NCI-H187 (cell line): ENCODE results near the gene THADA.
"Not testable (repeated sequence)": the region's sequence is repeated elsewhere in the genome, so short reads cannot be mapped to it uniquely, and the experiment has no call there.

ENCODE experiments used
- DNase-seq, 2 experiments: peaks; one replicate each; lab custom pipeline; 2025; lab: John Stamatoyannopoulos, UW

The THADA gene

GRCh38 chr2:43605079-43605655 is 9.3 kb upstream of the THADA start:
- no peak for DNase-seq

GRCh38 chr2:43604674-43605073 is 8.8 kb upstream of the THADA start:
- DNase-seq: no peak

GRCh38 chr2:43600596-43600995 is 4.8 kb upstream of the THADA start:
- DNase-seq: not testable (repeated sequence)

GRCh38 chr2:43594875-43595274 is 963 bp downstream of the THADA start:
- DNase-seq: no peak

GRCh38 chr2:43593254-43593653 is 2.6 kb downstream of the THADA start:
- peak; percentile 19 to 20 for DNase-seq

GRCh38 chr2:43592443-43592842 is 3.4 kb downstream of the THADA start:
- DNase-seq: no peak

- DNase-seq: no peak
These were observed 10.1 kb downstream of the THADA start for GRCh38 chr2:43585708-43586107.

- DNase-seq: no peak
These were observed 16.4 kb downstream of the THADA start for GRCh38 chr2:43579275-43579981.

- no peak for DNase-seq
These were observed 18.6 kb downstream of the THADA start for GRCh38 chr2:43576981-43577892.

GRCh38 chr2:43572244-43572643 is 23.6 kb downstream of the THADA start:
- no peak for DNase-seq

- no peak for DNase-seq
These were observed 25.9 kb downstream of the THADA start for GRCh38 chr2:43569921-43570320.

- no peak for DNase-seq
These were observed 27.6 kb downstream of the THADA start for GRCh38 chr2:43568228-43568627.

GRCh38 chr2:43566461-43566729 is 29.4 kb downstream of the THADA start:
- DNase-seq: no peak

GRCh38 chr2:43563679-43564078 is 32.2 kb downstream of the THADA start:
- no peak for DNase-seq

GRCh38 chr2:43560231-43560547 is 35.6 kb downstream of the THADA start:
- no peak for DNase-seq

- DNase-seq: no peak
These were observed 36.2 kb downstream of the THADA start for GRCh38 chr2:43559391-43560230.

- DNase-seq: no peak
These were observed 38.6 kb downstream of the THADA start for GRCh38 chr2:43557196-43557595.

GRCh38 chr2:43556256-43556655 is 39.6 kb downstream of the THADA start:
- DNase-seq: no peak

- DNase-seq: no peak
These were observed 42.4 kb downstream of the THADA start for GRCh38 chr2:43553341-43553855.

- DNase-seq: no peak
These were observed 43.8 kb downstream of the THADA start for GRCh38 chr2:43551990-43552389.

- DNase-seq: not testable (repeated sequence)
These were observed 47.5 kb downstream of the THADA start for GRCh38 chr2:43548381-43548780.

GRCh38 chr2:43542285-43542933 is 53.4 kb downstream of the THADA start:
- no peak for DNase-seq
